SU-DHL-6 (cell line): ENCODE results near the gene GDF7.

Experiments used
- H2AFZ ChIP-seq: fragments of 200-600 bp; sonication (generic); 2 replicates; pipeline ENCODE4 v1.6.1; 2014; ENCODE audit warnings: low read depth, mild to moderate bottlenecking, moderate library complexity, mixed read lengths, antibody characterized with exemption, low read length; ENCODE audit not compliant: severe bottlenecking
- H3F3A ChIP-seq: fragments of 200-600 bp; shearing (Covaris generic); 2 replicates; pipeline ENCODE4 v1.6.0; 2016; ENCODE audit warnings: antibody characterized with exemption, mild to moderate bottlenecking; ENCODE audit not compliant: insufficient read depth
- H3K27ac ChIP-seq: fragments of 200-600 bp; sonication (generic); 2 replicates; pipeline ENCODE4 v1.5.1; 2016; ENCODE audit warnings: low read depth, mild to moderate bottlenecking, low read length, moderate library complexity, mixed read lengths
- H3K27me3 ChIP-seq: fragments of 200-600 bp; sonication (generic), shearing (Covaris generic); 2 replicates; pipeline ENCODE4 v1.6.0; 2014; ENCODE audit warnings: mild to moderate bottlenecking, low read length
- H3K36me3 ChIP-seq: fragments of 200-600 bp; sonication (generic); 2 replicates; pipeline ENCODE4 v1.6.1; 2014; ENCODE audit warnings: mild to moderate bottlenecking, low read length, mixed read lengths
- H3K4me2 ChIP-seq: fragments of 300-600, 200-600 bp; shearing (Covaris generic), sonication (generic); 2 replicates; pipeline ENCODE4 v1.6.0; 2014; ENCODE audit warnings: low read length, low read depth, mild to moderate bottlenecking; ENCODE audit not compliant: poor library complexity, severe bottlenecking
- H3K4me3 ChIP-seq: fragments of 200-600 bp; sonication (generic); 2 replicates; pipeline ENCODE4 v1.5.1; 2014; ENCODE audit warnings: antibody characterized with exemption, low read length, mild to moderate bottlenecking, mixed read lengths; ENCODE audit not compliant: insufficient read depth, poor library complexity, severe bottlenecking
- H3K79me2 ChIP-seq: fragments of 200-600 bp; sonication (generic); 2 replicates; pipeline ENCODE4 v1.6.1; 2014; ENCODE audit warnings: mild to moderate bottlenecking, low read length, moderate library complexity; ENCODE audit not compliant: insufficient read depth
- H3K9ac ChIP-seq: fragments of 200-600 bp; sonication (generic); 2 replicates; pipeline ENCODE4 v1.7.0; 2014; ENCODE audit warnings: mild to moderate bottlenecking, low read length
- H3K9me2 ChIP-seq: fragments of 200-600 bp; sonication (generic); replicated peaks from 2 replicates; pipeline ENCODE4 v1.6.1; 2014; ENCODE audit warnings: low read length; ENCODE audit not compliant: insufficient read depth
- H3K9me3 ChIP-seq: fragments of 200-600 bp; sonication (generic); 2 replicates; pipeline ENCODE4 v1.6.1; 2014; ENCODE audit warnings: low read length, mixed read lengths; ENCODE audit not compliant: insufficient read depth
- H4K20me1 ChIP-seq: fragments of 200-600 bp; sonication (generic); 2 replicates; pipeline ENCODE4 v1.6.1; 2014; ENCODE audit warnings: low read depth, mild to moderate bottlenecking, antibody characterized with exemption, low read length, moderate library complexity, mixed read lengths
- EZH2phosphoT487 ChIP-seq: fragments of 200-600 bp; sonication (generic), shearing (Covaris generic); conservative IDR thresholded peaks from 2 replicates; pipeline ENCODE4 v1.6.1; 2018; ENCODE audit warnings: mild to moderate bottlenecking, antibody characterized with exemption, low read length, moderate library complexity, mixed read lengths
- TF ChIP-seq, protein P1 (sequence below): fragments of 200-600 bp; sonication (generic); IDR thresholded peaks from one replicate; pipeline ENCODE4 v1.5.1; 2017; ENCODE audit warnings: antibody characterized with exemption, mild to moderate bottlenecking, low read length, moderate library complexity; ENCODE audit not compliant: insufficient read depth, poor library complexity, severe bottlenecking

GDF7 gene

GRCh38 chr2:20653695-20654534, 13.0 kb upstream of the GDF7 start:
- Histone ChIP-seq H4K20me1 (no peaks in the 10 kb centered on the region), H3K4me3 (no peak overlapping the region), H3K27ac (no peak overlapping the region), H3K27me3 (no peaks in the 10 kb centered on the region), H3K9me3 (no peaks in the 10 kb centered on the region), H3K79me2 (no peaks in the 10 kb centered on the region), H3K9ac (no peak overlapping the region), H3K4me2 (no peak overlapping the region), H3F3A (no peaks in the 10 kb centered on the region), H3K36me3 (no peaks in the 10 kb centered on the region), H3K9me2 (no peaks in the 10 kb centered on the region), H2AFZ (no peak overlapping the region)
- no peak for TF ChIP-seq EZH2phosphoT487
- TF ChIP-seq, protein P1, sequence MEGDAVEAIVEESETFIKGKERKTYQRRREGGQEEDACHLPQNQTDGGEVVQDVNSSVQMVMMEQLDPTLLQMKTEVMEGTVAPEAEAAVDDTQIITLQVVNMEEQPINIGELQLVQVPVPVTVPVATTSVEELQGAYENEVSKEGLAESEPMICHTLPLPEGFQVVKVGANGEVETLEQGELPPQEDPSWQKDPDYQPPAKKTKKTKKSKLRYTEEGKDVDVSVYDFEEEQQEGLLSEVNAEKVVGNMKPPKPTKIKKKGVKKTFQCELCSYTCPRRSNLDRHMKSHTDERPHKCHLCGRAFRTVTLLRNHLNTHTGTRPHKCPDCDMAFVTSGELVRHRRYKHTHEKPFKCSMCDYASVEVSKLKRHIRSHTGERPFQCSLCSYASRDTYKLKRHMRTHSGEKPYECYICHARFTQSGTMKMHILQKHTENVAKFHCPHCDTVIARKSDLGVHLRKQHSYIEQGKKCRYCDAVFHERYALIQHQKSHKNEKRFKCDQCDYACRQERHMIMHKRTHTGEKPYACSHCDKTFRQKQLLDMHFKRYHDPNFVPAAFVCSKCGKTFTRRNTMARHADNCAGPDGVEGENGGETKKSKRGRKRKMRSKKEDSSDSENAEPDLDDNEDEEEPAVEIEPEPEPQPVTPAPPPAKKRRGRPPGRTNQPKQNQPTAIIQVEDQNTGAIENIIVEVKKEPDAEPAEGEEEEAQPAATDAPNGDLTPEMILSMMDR: no peak

- Histone ChIP-seq H3F3A (no peaks in the 10 kb centered on the region), H3K9me3 (no peaks in the 10 kb centered on the region), H4K20me1 (no peaks in the 10 kb centered on the region), H3K27me3 (no peaks in the 10 kb centered on the region), H3K4me3 (no peak overlapping the region), H3K9ac (no peak overlapping the region), H3K4me2 (no peak overlapping the region), H3K36me3 (no peaks in the 10 kb centered on the region), H3K27ac (no peak overlapping the region), H3K9me2 (no peaks in the 10 kb centered on the region), H3K79me2 (no peaks in the 10 kb centered on the region), H2AFZ (no peak overlapping the region)
- TF ChIP-seq, protein P1: no peak
- no peak for TF ChIP-seq EZH2phosphoT487
These were observed 12.5 kb upstream of the GDF7 start for GRCh38 chr2:20654535-20654813.

DNA sequence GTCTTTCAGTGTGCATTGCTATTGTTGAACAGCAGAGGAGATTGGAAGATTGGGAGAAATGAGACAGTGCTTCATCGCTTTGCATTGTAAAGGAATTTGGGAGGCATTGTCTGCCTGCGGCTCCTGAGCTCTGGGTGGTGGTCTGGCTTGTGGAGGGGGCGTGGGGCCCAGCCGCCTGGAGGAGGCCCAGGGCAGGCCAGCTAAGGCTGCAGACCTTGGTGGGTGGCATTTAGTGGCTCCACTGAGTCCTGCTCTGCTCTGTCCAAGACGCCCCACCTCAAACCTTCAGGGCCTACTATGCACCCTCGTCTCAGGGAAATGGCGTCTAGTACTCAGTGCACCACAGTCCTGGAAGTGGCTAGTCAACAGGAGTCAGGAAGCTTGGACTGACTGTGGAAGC, 10.4 kb upstream of the GDF7 start:
- no peaks in the 10 kb centered on the region for H3K9me3 ChIP-seq
- no peak overlapping the region for H3K27ac ChIP-seq
- TF ChIP-seq EZH2phosphoT487: no peak
- TF ChIP-seq, protein P1: no peak
- no peaks in the 10 kb centered on the region for H3K27me3 ChIP-seq
- no peak overlapping the region for H3K4me2 ChIP-seq
- H3K36me3 ChIP-seq: no peaks in the 10 kb centered on the region
- H4K20me1 ChIP-seq: no peaks in the 10 kb centered on the region
- no peaks in the 10 kb centered on the region for H3K79me2 ChIP-seq
- H2AFZ ChIP-seq: no peak overlapping the region
- H3K9ac ChIP-seq: no peak overlapping the region
- no peaks in the 10 kb centered on the region for H3K9me2 ChIP-seq
- no peaks in the 10 kb centered on the region for H3F3A ChIP-seq
- no peak overlapping the region for H3K4me3 ChIP-seq
